ENCODE measurements around the gene VIPAS39.
A peak's percentile ranks its signal among the peaks of the same experiment; 100 is the strongest.

Gene VIPAS39

DNA sequence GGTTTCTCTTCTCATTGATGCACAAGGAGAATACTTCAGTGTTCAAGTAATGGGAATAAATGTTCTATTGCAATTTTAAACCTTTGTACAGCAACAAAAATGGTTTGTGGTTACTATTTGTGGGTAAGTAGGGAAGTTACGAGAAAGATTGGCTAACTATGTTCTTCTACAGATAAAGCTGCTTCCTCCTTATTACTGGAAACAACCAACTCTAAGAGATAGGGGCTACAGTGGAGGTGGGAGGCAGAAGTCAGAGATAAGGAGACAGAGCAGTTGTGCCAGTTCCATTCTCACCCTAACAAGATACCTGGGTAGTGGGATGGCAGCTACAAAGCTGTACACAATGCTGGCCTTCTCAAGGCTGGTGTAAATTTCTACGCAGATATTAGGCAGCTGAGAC, 50.2 kb downstream of the VIPAS39 start:
- 0% methylated on average over 1 of the region's 2 CpGs for WGBS (ENCODE audit: insufficient coverage)
- no peaks in the 10 kb centered on the region for H3K27me3 ChIP-seq (replicated peaks in 2 of 5; ENCODE audit: control insufficient read depth in 4 of 5, insufficient read depth in 5 of 5, low read length in 4 of 5)
- peak; percentile 76 to 93 (median 88) for DNase-seq
- no peaks in the 10 kb centered on the region for H3K9me3 ChIP-seq (ENCODE audit: control extremely low read depth in 1 of 5, control insufficient read depth in 4 of 5, insufficient read depth in 2 of 5, low read depth in 1 of 5, low read length in 4 of 5)
- H3K4me3 ChIP-seq (ENCODE audit: control insufficient read depth in 1 of 7, extremely low read depth in 1 of 7, insufficient read depth in 4 of 7, low read depth in 2 of 7, low read length in 6 of 7), result peak overlapping the region in 6 of 7 experiments; percentile 13 to 73 (median 53)
- ChIA-PET CTCF (interaction anchor here (0.7 to 2.5 kb wide), 8 partner anchors 10 to 267 kb away, joined by 3 to 12 read pairs (median 4); no protein-coding TSS in a partner anchor), POLR2A (interaction anchor here (0.6 to 0.9 kb wide), 3 partner anchors 9 to 29 kb away, joined by 3 to 4 read pairs (median 4); no protein-coding TSS in a partner anchor)
- peak overlapping the region; percentile 52 to 71 for H3K27ac ChIP-seq (ENCODE audit: insufficient read depth in 1 of 2, low read depth in 1 of 2, low read length in 2 of 2, poor library complexity in 1 of 2, severe bottlenecking in 2 of 2)
- peaks cover 34 to 49% (median 41%) of the 10 kb centered on the region in 4 experiments for H3K4me1 ChIP-seq (ENCODE audit: control extremely low read depth in 1 of 4, control insufficient read depth in 4 of 4, insufficient read depth in 4 of 4, low read length in 3 of 4)
- H3K36me3 ChIP-seq (ENCODE audit: control insufficient read depth in 4 of 4, insufficient read depth in 4 of 4, low read length in 3 of 4), result no peaks in the 10 kb centered on the region

GRCh38 chr14:77406718-77407117, 50.7 kb downstream of the VIPAS39 start:
- POLR2A ChIA-PET, result interaction anchor here (0.6 kb wide), 1 partner anchor 9 kb away, joined by 4 read pairs; no protein-coding TSS in a partner anchor
- DNase-seq, result peak in 2 of 3 donors; percentile 75 to 86
- H3K4me1 ChIP-seq (ENCODE audit: control extremely low read depth in 1 of 4, control insufficient read depth in 4 of 4, insufficient read depth in 4 of 4, low read length in 3 of 4), result peaks cover 34 to 49% (median 41%) of the 10 kb centered on the region in 4 experiments
- H3K9me3 ChIP-seq (ENCODE audit: control extremely low read depth in 1 of 5, control insufficient read depth in 4 of 5, insufficient read depth in 2 of 5, low read depth in 1 of 5, low read length in 4 of 5), result no peaks in the 10 kb centered on the region
- no peaks in the 10 kb centered on the region for H3K27me3 ChIP-seq (replicated peaks in 2 of 5; ENCODE audit: control insufficient read depth in 4 of 5, insufficient read depth in 5 of 5, low read length in 4 of 5)
- peak overlapping the region in 1 of 2 experiments; percentile 71 for H3K27ac ChIP-seq (ENCODE audit: insufficient read depth in 1 of 2, low read depth in 1 of 2, low read length in 2 of 2, poor library complexity in 1 of 2, severe bottlenecking in 2 of 2)
- no peaks in the 10 kb centered on the region for H3K36me3 ChIP-seq (ENCODE audit: control insufficient read depth in 4 of 4, insufficient read depth in 4 of 4, low read length in 3 of 4)
- peak overlapping the region in 5 of 7 experiments; percentile 39 to 73 (median 60) for H3K4me3 ChIP-seq (ENCODE audit: control insufficient read depth in 1 of 7, extremely low read depth in 1 of 7, insufficient read depth in 4 of 7, low read depth in 2 of 7, low read length in 6 of 7)
- WGBS (ENCODE audit: insufficient coverage), result 8% methylated on average over 4 of the region's 6 CpGs
- CTCF ChIA-PET, result interaction anchor here (0.9 to 2.5 kb wide), 6 partner anchors 9 to 102 kb away, joined by 3 to 12 read pairs (median 4); no protein-coding TSS in a partner anchor

DNA sequence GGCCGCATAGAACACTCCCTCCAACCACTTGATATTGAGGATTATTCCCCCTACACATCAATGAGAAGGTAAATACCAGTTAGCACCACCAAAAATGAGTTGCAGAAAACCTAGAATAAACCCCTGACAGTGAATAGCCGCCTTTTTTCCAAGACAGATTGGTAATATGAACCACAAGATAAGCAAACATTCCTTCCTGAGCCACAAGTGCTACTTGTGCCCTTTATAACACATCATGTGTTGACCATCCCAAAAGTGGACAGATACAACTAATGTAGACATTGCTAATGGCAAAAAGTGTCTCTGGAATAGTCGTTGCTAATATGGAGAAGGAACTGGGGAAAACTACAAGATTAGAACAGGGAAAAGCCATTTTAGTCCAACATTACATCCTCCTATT, 51.3 kb downstream of the VIPAS39 start:
- WGBS (ENCODE audit: insufficient coverage), result 35% methylated on average over 2 of the region's 3 CpGs
- DNase-seq, result no peak
- ChIA-PET POLR2A (no interaction called here), CTCF (interaction anchor here (0.9 to 2.5 kb wide), 3 partner anchors 8 to 80 kb away, joined by 3 to 12 read pairs (median 4); no protein-coding TSS in a partner anchor)
- Histone ChIP-seq H3K4me1 (ENCODE audit: control extremely low read depth in 1 of 4, control insufficient read depth in 4 of 4, insufficient read depth in 4 of 4, low read length in 3 of 4) (peaks cover 34 to 49% (median 41%) of the 10 kb centered on the region in 4 experiments), H3K36me3 (ENCODE audit: control insufficient read depth in 4 of 4, insufficient read depth in 4 of 4, low read length in 3 of 4) (no peaks in the 10 kb centered on the region), H3K27me3 (replicated peaks in 2 of 5; ENCODE audit: control insufficient read depth in 4 of 5, insufficient read depth in 5 of 5, low read length in 4 of 5) (no peaks in the 10 kb centered on the region), H3K27ac (ENCODE audit: insufficient read depth in 1 of 2, low read depth in 1 of 2, low read length in 2 of 2, poor library complexity in 1 of 2, severe bottlenecking in 2 of 2) (no peak overlapping the region), H3K9me3 (ENCODE audit: control extremely low read depth in 1 of 5, control insufficient read depth in 4 of 5, insufficient read depth in 2 of 5, low read depth in 1 of 5, low read length in 4 of 5) (no peaks in the 10 kb centered on the region), H3K4me3 (ENCODE audit: control insufficient read depth in 1 of 7, extremely low read depth in 1 of 7, insufficient read depth in 4 of 7, low read depth in 2 of 7, low read length in 6 of 7) (peak overlapping the region in 3 of 7 experiments; percentile 45 to 73 (median 60))

DNA sequence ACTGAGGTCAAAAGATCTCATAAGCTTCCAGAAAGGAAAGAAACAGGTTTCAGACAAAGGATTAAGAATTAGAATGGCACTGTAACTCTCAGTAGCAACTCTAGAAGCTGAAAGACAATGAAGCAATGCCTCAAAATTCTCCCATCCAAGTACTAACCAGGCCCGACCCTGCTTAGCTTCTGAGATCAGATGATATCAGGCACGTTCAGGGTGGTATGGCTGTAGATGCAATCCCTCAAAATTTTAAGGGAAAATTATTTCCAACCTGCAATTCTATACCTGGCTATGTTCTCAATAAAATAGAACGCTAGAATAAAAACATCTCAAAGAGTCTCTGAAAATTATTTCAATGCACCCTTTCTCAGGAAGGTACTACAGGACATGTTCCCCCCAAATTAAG, 53.6 kb downstream of the VIPAS39 start:
- no peak for DNase-seq
- Histone ChIP-seq H3K36me3 (ENCODE audit: control insufficient read depth in 4 of 4, insufficient read depth in 4 of 4, low read length in 3 of 4) (no peaks in the 10 kb centered on the region), H3K27me3 (replicated peaks in 2 of 5; ENCODE audit: control insufficient read depth in 4 of 5, insufficient read depth in 5 of 5, low read length in 4 of 5) (no peaks in the 10 kb centered on the region), H3K27ac (ENCODE audit: insufficient read depth in 1 of 2, low read depth in 1 of 2, low read length in 2 of 2, poor library complexity in 1 of 2, severe bottlenecking in 2 of 2) (no peak overlapping the region), H3K4me1 (ENCODE audit: control extremely low read depth in 1 of 4, control insufficient read depth in 4 of 4, insufficient read depth in 4 of 4, low read length in 3 of 4) (peaks cover 32 to 46% (median 38%) of the 10 kb centered on the region in 4 experiments), H3K4me3 (ENCODE audit: control insufficient read depth in 1 of 7, extremely low read depth in 1 of 7, insufficient read depth in 4 of 7, low read depth in 2 of 7, low read length in 6 of 7) (no peak overlapping the region), H3K9me3 (ENCODE audit: control extremely low read depth in 1 of 5, control insufficient read depth in 4 of 5, insufficient read depth in 2 of 5, low read depth in 1 of 5, low read length in 4 of 5) (no peaks in the 10 kb centered on the region)
- 83% methylated on average over 1 of the region's 3 CpGs for WGBS (ENCODE audit: insufficient coverage)
- ChIA-PET CTCF (interaction anchor here (0.7 kb wide), 1 partner anchor 56 kb away, joined by 3 read pairs; no protein-coding TSS in a partner anchor), POLR2A (no interaction called here)

- Histone ChIP-seq H3K9me3 (ENCODE audit: control extremely low read depth in 1 of 5, control insufficient read depth in 4 of 5, insufficient read depth in 2 of 5, low read depth in 1 of 5, low read length in 4 of 5) (no peaks in the 10 kb centered on the region), H3K27me3 (replicated peaks in 2 of 5; ENCODE audit: control insufficient read depth in 4 of 5, insufficient read depth in 5 of 5, low read length in 4 of 5) (no peaks in the 10 kb centered on the region), H3K4me1 (ENCODE audit: control extremely low read depth in 1 of 4, control insufficient read depth in 4 of 4, insufficient read depth in 4 of 4, low read length in 3 of 4) (peaks cover 3 to 12% (median 6%) of the 10 kb centered on the region in 4 experiments), H3K4me3 (ENCODE audit: control insufficient read depth in 1 of 7, extremely low read depth in 1 of 7, insufficient read depth in 4 of 7, low read depth in 2 of 7, low read length in 6 of 7) (no peak overlapping the region), H3K36me3 (ENCODE audit: control insufficient read depth in 4 of 4, insufficient read depth in 4 of 4, low read length in 3 of 4) (peaks cover 0 to 2% (median 0%) of the 10 kb centered on the region in 4 experiments), H3K27ac (ENCODE audit: insufficient read depth in 1 of 2, low read depth in 1 of 2, low read length in 2 of 2, poor library complexity in 1 of 2, severe bottlenecking in 2 of 2) (no peak overlapping the region)
- 90% methylated on average over 4 of the region's 6 CpGs for WGBS (ENCODE audit: insufficient coverage)
- CTCF ChIA-PET, result no interaction called here
- no peak for DNase-seq
- POLR2A ChIA-PET, result no interaction called here
These were observed 57.2 kb downstream of the VIPAS39 start for GRCh38 chr14:77400216-77400615.

- no peak for DNase-seq
These were observed 67.2 kb downstream of the VIPAS39 start for GRCh38 chr14:77390188-77390587.

GRCh38 chr14:77378701-77379100, 78.7 kb downstream of the VIPAS39 start:
- CTCF ChIA-PET, result no interaction called here
- WGBS (ENCODE audit: insufficient coverage), result 93% methylated on average over 6 of the region's 6 CpGs

More at GRCh38 chr14:77390188-77390587, 67.2 kb downstream of the VIPAS39 start:
- ChIA-PET CTCF (no interaction called here), POLR2A (no interaction called here)
- 92% methylated on average over 4 of the region's 4 CpGs for WGBS (ENCODE audit: insufficient coverage)
- no peaks in the 10 kb centered on the region for H3K36me3 ChIP-seq (ENCODE audit: control insufficient read depth in 4 of 4, insufficient read depth in 4 of 4, low read length in 3 of 4)
- no peaks in the 10 kb centered on the region for H3K4me1 ChIP-seq (ENCODE audit: control extremely low read depth in 1 of 4, control insufficient read depth in 4 of 4, insufficient read depth in 4 of 4, low read length in 3 of 4)
- H3K9me3 ChIP-seq (ENCODE audit: control extremely low read depth in 1 of 5, control insufficient read depth in 4 of 5, insufficient read depth in 2 of 5, low read depth in 1 of 5, low read length in 4 of 5), result no peaks in the 10 kb centered on the region
- no peak overlapping the region for H3K4me3 ChIP-seq (ENCODE audit: control insufficient read depth in 1 of 7, extremely low read depth in 1 of 7, insufficient read depth in 4 of 7, low read depth in 2 of 7, low read length in 6 of 7)
- H3K27me3 ChIP-seq (replicated peaks in 2 of 5; ENCODE audit: control insufficient read depth in 4 of 5, insufficient read depth in 5 of 5, low read length in 4 of 5), result no peaks in the 10 kb centered on the region
- H3K27ac ChIP-seq (ENCODE audit: insufficient read depth in 1 of 2, low read depth in 1 of 2, low read length in 2 of 2, poor library complexity in 1 of 2, severe bottlenecking in 2 of 2), result no peak overlapping the region

More at GRCh38 chr14:77378701-77379100, 78.7 kb downstream of the VIPAS39 start:
- no peak for DNase-seq
- H3K4me1 ChIP-seq (ENCODE audit: control extremely low read depth in 1 of 4, control insufficient read depth in 4 of 4, insufficient read depth in 4 of 4, low read length in 3 of 4), result peaks cover 10 to 31% (median 20%) of the 10 kb centered on the region in 4 experiments
- no peaks in the 10 kb centered on the region for H3K9me3 ChIP-seq (ENCODE audit: control extremely low read depth in 1 of 5, control insufficient read depth in 4 of 5, insufficient read depth in 2 of 5, low read depth in 1 of 5, low read length in 4 of 5)
- no peak overlapping the region for H3K27ac ChIP-seq (ENCODE audit: insufficient read depth in 1 of 2, low read depth in 1 of 2, low read length in 2 of 2, poor library complexity in 1 of 2, severe bottlenecking in 2 of 2)
- POLR2A ChIA-PET, result interaction anchor here (0.6 to 1.0 kb wide), 2 partner anchors 29 to 198 kb away, joined by 3 to 4 read pairs; no protein-coding TSS in a partner anchor
- H3K4me3 ChIP-seq (ENCODE audit: control insufficient read depth in 1 of 7, extremely low read depth in 1 of 7, insufficient read depth in 4 of 7, low read depth in 2 of 7, low read length in 6 of 7), result no peak overlapping the region
- no peaks in the 10 kb centered on the region for H3K27me3 ChIP-seq (replicated peaks in 2 of 5; ENCODE audit: control insufficient read depth in 4 of 5, insufficient read depth in 5 of 5, low read length in 4 of 5)
- H3K36me3 ChIP-seq (ENCODE audit: control insufficient read depth in 4 of 4, insufficient read depth in 4 of 4, low read length in 3 of 4), result no peaks in the 10 kb centered on the region

Data from common myeloid progenitor, CD34-positive (primary cell).